Type B pancreatic cell (in vitro differentiated cells): ENCODE data around the gene FHL2. TPM values are rescaled to one million over a fixed set of nuclear protein-coding genes. Genes with fewer than 3 reads are reported as not detected.

Experiments
- DNase-seq: peaks from one replicate; pipeline ENCODE4 v3.0.0; 2021; ENCODE audit warnings: mixed read lengths; ENCODE audit not compliant: unreplicated experiment; ENCODE audit errors: extremely low spot score
- H3K27ac Mint-ChIP-seq: 2 replicates; pipeline ENCODE4 v1.8.0; 2021; ENCODE audit warnings: mild to moderate bottlenecking, mixed read lengths
- H3K27me3 Mint-ChIP-seq: 2 replicates; pipeline ENCODE4 v1.8.0; 2021; ENCODE audit warnings: mixed read lengths
- H3K36me3 Mint-ChIP-seq: 2 replicates; pipeline ENCODE4 v1.8.0; 2021; ENCODE audit warnings: mixed read lengths
- H3K4me1 Mint-ChIP-seq: one replicate; pipeline ENCODE4 v1.8.0; 2021; ENCODE audit warnings: mixed read lengths; ENCODE audit not compliant: unreplicated experiment
- H3K4me3 Mint-ChIP-seq: 2 replicates; pipeline ENCODE4 v1.8.0; 2021; ENCODE audit warnings: mild to moderate bottlenecking, mixed read lengths
- H3K9me3 Mint-ChIP-seq: 2 replicates; pipeline ENCODE4 v1.8.0; 2021; ENCODE audit warnings: mixed read lengths
- total RNA-seq: library from RNA; stranded (reverse); gene quantifications from 2 replicates; pipeline ENCODE4 v1.2.1, GENCODE V29; 2021; ENCODE audit warnings: low replicate concordance
- TF ChIP-seq, protein P1 (sequence below): fragments of 200-600 bp; sonication (generic); conservative IDR thresholded peaks from 2 replicates; pipeline ENCODE4 v1.5.0; 2021; ENCODE audit warnings: antibody characterized with exemption, mild to moderate bottlenecking

The FHL2 gene
- total RNA-seq, 1 donor from 2014 or later = 21.9 TPM

DNA sequence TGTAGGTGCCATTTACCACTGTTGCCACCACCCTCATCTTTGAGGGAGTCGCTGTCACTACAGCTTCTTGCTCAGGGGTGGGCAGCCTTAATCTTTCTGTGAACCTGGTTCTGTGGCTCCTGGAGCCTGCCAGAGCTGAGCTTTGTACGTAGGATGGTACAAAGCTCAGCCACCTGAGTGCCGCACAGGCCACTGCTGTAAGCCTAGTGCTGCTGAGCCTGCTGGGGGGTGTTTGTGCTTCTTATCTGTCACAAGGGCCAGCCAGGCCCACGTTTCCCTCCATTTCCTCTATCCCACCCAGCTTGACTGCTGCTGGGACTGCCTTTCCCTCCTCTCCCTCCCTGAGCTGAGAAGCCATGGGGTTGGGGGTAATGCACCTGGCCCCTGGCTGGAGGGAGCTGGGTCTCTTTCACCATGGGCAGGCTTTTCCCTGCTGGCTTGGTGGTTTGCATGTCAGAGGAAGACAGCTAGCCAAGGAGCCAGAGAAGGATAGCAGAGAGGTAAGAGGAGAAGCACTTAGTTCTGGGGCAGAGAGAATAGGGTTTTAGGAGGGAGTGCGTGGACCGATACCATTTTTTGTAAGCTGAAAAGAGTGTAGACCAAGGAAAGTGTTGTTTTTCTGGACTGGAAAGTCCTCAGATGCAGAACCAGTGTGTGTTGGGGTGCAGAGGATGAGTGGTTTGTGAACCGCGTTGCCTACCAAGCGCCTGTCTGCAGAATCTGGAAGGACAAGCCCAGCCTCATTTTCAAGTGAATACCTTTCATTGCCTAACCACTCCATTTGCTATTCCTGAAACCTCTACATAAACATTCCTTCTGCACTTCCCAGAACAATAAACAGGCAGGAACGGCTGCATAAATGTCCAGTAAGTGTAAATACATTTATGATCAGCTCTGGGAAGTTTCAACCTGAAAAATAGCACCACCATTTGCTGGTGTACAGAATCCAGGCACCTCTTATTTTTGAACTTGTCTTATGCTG is 45.1 kb upstream of the FHL2 start:
- H3K9me3 Mint-ChIP-seq = no peaks in the 10 kb centered on the region
- no peak for DNase-seq
- no peaks in the 10 kb centered on the region for H3K36me3 Mint-ChIP-seq
- TF ChIP-seq, protein P1, sequence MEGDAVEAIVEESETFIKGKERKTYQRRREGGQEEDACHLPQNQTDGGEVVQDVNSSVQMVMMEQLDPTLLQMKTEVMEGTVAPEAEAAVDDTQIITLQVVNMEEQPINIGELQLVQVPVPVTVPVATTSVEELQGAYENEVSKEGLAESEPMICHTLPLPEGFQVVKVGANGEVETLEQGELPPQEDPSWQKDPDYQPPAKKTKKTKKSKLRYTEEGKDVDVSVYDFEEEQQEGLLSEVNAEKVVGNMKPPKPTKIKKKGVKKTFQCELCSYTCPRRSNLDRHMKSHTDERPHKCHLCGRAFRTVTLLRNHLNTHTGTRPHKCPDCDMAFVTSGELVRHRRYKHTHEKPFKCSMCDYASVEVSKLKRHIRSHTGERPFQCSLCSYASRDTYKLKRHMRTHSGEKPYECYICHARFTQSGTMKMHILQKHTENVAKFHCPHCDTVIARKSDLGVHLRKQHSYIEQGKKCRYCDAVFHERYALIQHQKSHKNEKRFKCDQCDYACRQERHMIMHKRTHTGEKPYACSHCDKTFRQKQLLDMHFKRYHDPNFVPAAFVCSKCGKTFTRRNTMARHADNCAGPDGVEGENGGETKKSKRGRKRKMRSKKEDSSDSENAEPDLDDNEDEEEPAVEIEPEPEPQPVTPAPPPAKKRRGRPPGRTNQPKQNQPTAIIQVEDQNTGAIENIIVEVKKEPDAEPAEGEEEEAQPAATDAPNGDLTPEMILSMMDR = no peak
- peaks cover 9% of the 10 kb centered on the region for H3K4me1 Mint-ChIP-seq
- no peaks in the 10 kb centered on the region for H3K27me3 Mint-ChIP-seq
- peak overlapping the region; percentile 32 for H3K27ac Mint-ChIP-seq
- no peak overlapping the region for H3K4me3 Mint-ChIP-seq

DNA sequence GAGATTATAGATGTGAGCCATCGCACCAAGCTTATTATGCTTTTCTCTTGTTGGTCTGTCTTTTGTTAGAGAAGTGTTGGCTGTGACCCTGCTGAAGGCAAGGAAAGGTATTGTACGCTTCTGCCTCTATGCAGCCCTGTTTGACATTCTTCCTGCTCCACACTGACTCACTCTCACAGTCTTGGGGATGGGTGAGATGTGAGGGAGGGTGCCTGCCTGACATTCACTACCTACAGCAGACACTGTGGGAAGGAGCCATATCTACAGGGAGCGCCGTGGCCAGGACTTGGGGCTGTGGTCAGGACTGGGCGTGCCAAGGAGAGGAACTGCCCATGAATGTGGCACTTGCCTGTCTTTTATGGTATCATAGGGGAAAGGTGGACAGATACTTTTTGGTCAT is 43.9 kb upstream of the FHL2 start:
- Mint-ChIP-seq H3K4me1 (peaks cover 14% of the 10 kb centered on the region), H3K9me3 (no peaks in the 10 kb centered on the region), H3K4me3 (no peak overlapping the region), H3K27me3 (no peaks in the 10 kb centered on the region), H3K36me3 (no peaks in the 10 kb centered on the region), H3K27ac (peak overlapping the region; percentile 39)
- no peak for DNase-seq
- TF ChIP-seq, protein P1 = no peak

DNA sequence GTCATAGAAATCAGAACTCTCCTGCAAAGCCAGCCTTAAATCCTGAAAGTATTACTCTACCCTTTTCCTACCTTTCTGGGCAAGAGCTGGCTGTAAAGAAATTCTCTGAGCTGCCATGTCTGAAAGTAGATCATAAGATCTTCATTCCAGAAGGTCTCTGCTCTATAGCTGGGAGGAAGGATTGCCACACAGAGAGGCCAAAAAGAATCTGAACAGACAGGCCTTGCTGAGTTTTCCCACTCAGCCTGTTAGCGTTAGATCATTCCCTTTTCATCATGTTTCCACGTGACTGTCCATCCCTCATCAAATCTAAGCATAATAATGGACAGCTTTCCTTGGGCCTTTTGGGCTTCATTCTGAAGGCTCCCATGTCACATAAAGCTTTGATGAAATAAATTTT is 43.2 kb upstream of the FHL2 start:
- Mint-ChIP-seq H3K9me3 (no peaks in the 10 kb centered on the region), H3K27ac (peak overlapping the region; percentile 79), H3K27me3 (no peaks in the 10 kb centered on the region), H3K4me3 (no peak overlapping the region), H3K36me3 (no peaks in the 10 kb centered on the region), H3K4me1 (peaks cover 16% of the 10 kb centered on the region)
- TF ChIP-seq, protein P1 = no peak
- DNase-seq = no peak

DNA sequence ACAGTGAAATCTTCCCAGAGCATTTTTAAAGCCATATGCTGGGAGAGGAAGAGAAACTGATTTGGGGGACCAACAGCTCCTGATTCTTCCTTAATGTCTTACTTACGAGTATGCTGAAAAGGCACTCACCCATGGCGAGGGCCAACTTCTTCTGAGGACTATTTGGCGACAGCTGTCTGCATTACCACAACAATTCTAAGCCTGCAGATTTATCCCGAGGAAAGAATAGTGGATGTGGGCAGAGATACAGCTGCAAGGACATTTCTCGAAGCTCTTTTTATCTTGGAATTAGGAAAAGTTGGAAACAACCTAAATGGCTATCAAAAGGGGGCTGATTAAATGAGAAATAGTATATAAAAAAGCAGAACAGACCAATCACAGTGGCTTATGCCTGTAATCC is 40.3 kb upstream of the FHL2 start:
- TF ChIP-seq, protein P1 = no peak
- Mint-ChIP-seq H3K4me1 (peaks cover 12% of the 10 kb centered on the region), H3K9me3 (no peaks in the 10 kb centered on the region), H3K27ac (no peak overlapping the region), H3K4me3 (no peak overlapping the region), H3K27me3 (no peaks in the 10 kb centered on the region), H3K36me3 (no peaks in the 10 kb centered on the region)
- no peak for DNase-seq

DNA sequence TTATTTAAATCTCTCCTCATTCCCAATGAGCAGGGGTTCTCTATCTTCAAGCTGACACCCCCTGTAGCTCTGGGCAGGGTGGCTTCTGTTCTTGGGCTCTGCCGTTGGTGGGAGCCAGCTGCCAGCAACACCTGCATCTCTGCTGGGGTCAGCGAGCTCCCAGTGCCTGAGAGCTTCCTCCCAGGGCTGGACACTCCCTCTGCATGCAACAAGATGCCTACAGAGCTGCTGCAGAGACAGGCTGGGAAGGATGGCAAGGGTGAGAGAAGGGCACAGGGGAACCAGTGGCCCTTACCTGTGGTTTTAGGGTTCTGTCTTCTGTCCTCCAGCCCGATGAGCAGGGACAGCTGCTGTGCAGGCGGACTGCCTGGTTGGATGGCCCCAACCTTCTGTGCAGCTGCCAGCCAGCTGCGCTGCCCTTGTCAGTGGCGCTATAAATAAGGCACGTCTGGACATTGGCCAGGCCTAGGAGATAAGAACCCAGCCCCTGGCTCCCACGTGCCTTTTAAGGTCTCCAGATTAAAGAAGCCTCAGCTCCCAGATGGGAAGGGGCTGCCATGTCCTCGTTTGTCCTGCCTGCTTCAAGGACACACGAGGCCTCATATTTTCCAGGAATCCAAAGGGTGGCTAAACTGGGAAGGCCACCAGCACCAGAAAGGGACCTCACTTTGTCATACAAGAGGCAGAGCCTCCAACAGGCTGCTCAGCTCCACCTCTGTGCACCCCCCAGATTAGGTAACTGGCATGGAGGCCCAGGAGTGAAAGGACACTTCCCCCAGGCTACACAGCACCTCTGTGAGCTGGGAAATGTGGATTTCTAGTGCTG is 39.5 kb upstream of the FHL2 start:
- TF ChIP-seq, protein P1 = no peak
- H3K4me1 Mint-ChIP-seq = peaks cover 8% of the 10 kb centered on the region
- no peaks in the 10 kb centered on the region for H3K9me3 Mint-ChIP-seq
- no peak for DNase-seq
- no peaks in the 10 kb centered on the region for H3K27me3 Mint-ChIP-seq
- no peaks in the 10 kb centered on the region for H3K36me3 Mint-ChIP-seq
- H3K27ac Mint-ChIP-seq = no peak overlapping the region
- no peak overlapping the region for H3K4me3 Mint-ChIP-seq
